DND-41 (cell line): ENCODE measurements around the gene CBX1.
"Not testable (repeated sequence)": the region's sequence is repeated elsewhere in the genome, so short reads cannot be mapped to it uniquely, and the experiment has no call there.

Experiments
- ATAC-seq: fragments of 200-7000 bp; cut with Tn5 transposase; 3 replicates; pipeline ENCODE4 v1.9.1; 2021; ENCODE audit warnings: low read depth; ENCODE audit not compliant: insufficient read depth
- DNase-seq: peaks from one replicate; pipeline ENCODE4 v3.0.0-alpha.2; 2020
- H2AFZ ChIP-seq: 2 replicates; pipeline ENCODE4 v1.6.0; 2012; ENCODE audit warnings: low read depth, low read length
- H3K27ac ChIP-seq: 2 replicates; pipeline ENCODE4 v1.5.1; 2012; ENCODE audit warnings: low read length, inconsistent platforms
- H3K27me3 ChIP-seq: fragments of 200-600 bp; sonication (generic); 2 replicates; pipeline ENCODE4 v1.6.0; 2012; ENCODE audit warnings: low read length, mild to moderate bottlenecking, inconsistent platforms; ENCODE audit not compliant: insufficient read depth, poor library complexity
- H3K36me3 ChIP-seq: 2 replicates; pipeline ENCODE4 v1.5.1; 2012; ENCODE audit warnings: low read length, inconsistent platforms; ENCODE audit not compliant: insufficient read depth
- H3K4me1 ChIP-seq: 2 replicates; pipeline ENCODE4 v1.5.1; 2012; ENCODE audit warnings: mild to moderate bottlenecking, low read length; ENCODE audit not compliant: insufficient read depth
- H3K4me2 ChIP-seq: 2 replicates; pipeline ENCODE4 v1.6.0; 2012; ENCODE audit warnings: mild to moderate bottlenecking, moderate library complexity, low read length, inconsistent platforms; ENCODE audit not compliant: insufficient read depth
- H3K4me3 ChIP-seq, 2 experiments: fragments of 200-600 bp in 1 of 2; shearing (Covaris generic) in 1 of 2; 2 replicates each; pipeline ENCODE4 v1.5.1; 2012 to 2016; ENCODE audit warnings: inconsistent platforms in 2 of 2, low read length in 2 of 2, mild to moderate bottlenecking in 2 of 2, low read depth in 1 of 2, moderate library complexity in 1 of 2
- H3K79me2 ChIP-seq: 2 replicates; pipeline ENCODE4 v1.6.0; 2012; ENCODE audit warnings: low read length, inconsistent platforms; ENCODE audit not compliant: insufficient read depth
- H3K9ac ChIP-seq: 2 replicates; pipeline ENCODE4 v1.6.0; 2012; ENCODE audit warnings: low read depth, mild to moderate bottlenecking, inconsistent platforms, low read length, moderate library complexity
- H3K9me3 ChIP-seq: 2 replicates; pipeline ENCODE4 v1.5.1; 2012; ENCODE audit warnings: low read length, moderate library complexity, mild to moderate bottlenecking, inconsistent platforms; ENCODE audit not compliant: insufficient read depth, severe bottlenecking
- H4K20me1 ChIP-seq: 2 replicates; pipeline ENCODE4 v1.6.0; 2012; ENCODE audit warnings: low read length; ENCODE audit not compliant: insufficient read depth
- CTCF ChIP-seq: IDR thresholded peaks from 2 replicates; pipeline ENCODE4 v1.5.1; 2012; ENCODE audit warnings: borderline replicate concordance, low read length, moderate library complexity, mild to moderate bottlenecking; ENCODE audit not compliant: poor library complexity, severe bottlenecking; ENCODE audit errors: extremely low read depth
- EZH2 ChIP-seq: IDR thresholded peaks from 3 replicates; pipeline ENCODE4 v1.6.1; 2012; ENCODE audit warnings: borderline replicate concordance, low read depth, mild to moderate bottlenecking, moderate library complexity, low read length, inconsistent platforms; ENCODE audit not compliant: severe bottlenecking

Gene CBX1

GRCh38 chr17:48036693-48037035 is 64.6 kb downstream of the CBX1 start:
- no peaks in the 10 kb centered on the region for H3K9me3 ChIP-seq
- no peak overlapping the region for H3K27ac ChIP-seq
- H4K20me1 ChIP-seq: no peaks in the 10 kb centered on the region; the same call in 1 of the 2 replicates
- no peaks in the 10 kb centered on the region for H3K79me2 ChIP-seq
- no peak overlapping the region for H3K4me3 ChIP-seq
- ATAC-seq (no peak), DNase-seq (no peak)
- TF ChIP-seq CTCF (no peak), EZH2 (no peak)
- H3K27me3 ChIP-seq: peaks cover 53% of the 10 kb centered on the region
- no peak overlapping the region for H3K9ac ChIP-seq
- no peak overlapping the region for H2AFZ ChIP-seq
- H3K36me3 ChIP-seq: no peaks in the 10 kb centered on the region
- no peaks in the 10 kb centered on the region for H3K4me1 ChIP-seq
- no peak overlapping the region for H3K4me2 ChIP-seq

- H3K4me1 ChIP-seq, H2AFZ ChIP-seq, H3K4me2 ChIP-seq, H3K9me3 ChIP-seq, ATAC-seq, DNase-seq, H3K79me2 ChIP-seq, H4K20me1 ChIP-seq, H3K36me3 ChIP-seq, H3K9ac ChIP-seq, H3K4me3 ChIP-seq, H3K27ac ChIP-seq: not testable (repeated sequence)
- peaks cover 60% of the 10 kb centered on the region for H3K27me3 ChIP-seq
These were observed 66.5 kb downstream of the CBX1 start for GRCh38 chr17:48034734-48035133.

- H3K9me3 ChIP-seq: no peaks in the 10 kb centered on the region
- no peak overlapping the region for H3K9ac ChIP-seq
- no peaks in the 10 kb centered on the region for H3K36me3 ChIP-seq
- TF ChIP-seq EZH2: no peak
- TF ChIP-seq CTCF: no peak
- ATAC-seq (no peak), DNase-seq (no peak)
- no peak overlapping the region for H3K4me2 ChIP-seq
- H3K4me1 ChIP-seq: no peaks in the 10 kb centered on the region
- no peaks in the 10 kb centered on the region for H3K79me2 ChIP-seq
- no peak overlapping the region for H2AFZ ChIP-seq
- H3K27ac ChIP-seq: no peak overlapping the region
- H3K4me3 ChIP-seq: no peak overlapping the region
- no peaks in the 10 kb centered on the region; the same call in 1 of the 2 replicates for H4K20me1 ChIP-seq
- H3K27me3 ChIP-seq: peaks cover 41% of the 10 kb centered on the region
These were observed 69.3 kb downstream of the CBX1 start for GRCh38 chr17:48031966-48032365.

- Histone ChIP-seq H3K4me3 (no peak overlapping the region), H3K4me1 (peaks cover 12% of the 10 kb centered on the region), H3K36me3 (no peaks in the 10 kb centered on the region), H3K27me3 (peaks cover 30% of the 10 kb centered on the region), H3K79me2 (no peaks in the 10 kb centered on the region), H2AFZ (no peak overlapping the region), H4K20me1 (0 out of 2 replicates have a peak, but pooled peaks cover 3% of the 10 kb centered on the region), H3K9ac (no peak overlapping the region), H3K27ac (no peak overlapping the region), H3K4me2 (no peak overlapping the region), H3K9me3 (no peaks in the 10 kb centered on the region)
- ATAC-seq (no peak), DNase-seq (no peak)
- TF ChIP-seq EZH2 (no peak), CTCF (no peak)
These were observed 70.7 kb downstream of the CBX1 start for GRCh38 chr17:48030531-48030930.
